Endothelial cell of umbilical vein (primary cell): Measurements from ENCODE around the gene SYN1. TPM values are rescaled to one million over a fixed set of nuclear protein-coding genes. Genes with fewer than 3 reads are reported as not detected.
"Not testable (repeated sequence)": the region's sequence is repeated elsewhere in the genome, so short reads cannot be mapped to it uniquely, and the experiment has no call there.

Experiments
- Bru-seq: library from RNA; stranded (reverse); fragments of 400-500 nt; gene quantifications from one replicate; lab custom pipeline; 2021; lab: Mats Ljungman, UMichigan
- BruChase-seq, 2 experiments: library from RNA; stranded (reverse); fragments of 400-500 nt; gene quantifications; one replicate each; lab custom pipeline; 2021; lab: Mats Ljungman, UMichigan
- BruUV-seq: library from RNA; stranded (reverse); fragments of 400-500 nt; replicated peaks from 2 replicates; lab custom pipeline; 2021; lab: Mats Ljungman, UMichigan
- CTCF ChIA-PET: fragments of 300-600, 350-600 bp; sonication (Branson Sonifier 250); formaldehyde crosslinking; loops from one replicate; lab custom pipeline; 2021; ENCODE audit warnings: antibody characterized with exemption, inconsistent platforms; lab: Charles Lee
- POLR2A ChIA-PET: fragments of 300-600, 350-600 bp; sonication (Branson Sonifier 250); formaldehyde crosslinking; loops from one replicate; lab custom pipeline; 2021; ENCODE audit warnings: antibody characterized with exemption, inconsistent platforms; lab: Charles Lee
- DNase-seq: peaks from one replicate; pipeline ENCODE4 v3.0.0-alpha.2; 2011; ENCODE audit warnings: low read depth, low spot score
- FAIRE-seq: peaks from 2 replicates; lab custom pipeline; 2011; peaks lifted over from hg19 to GRCh38; lab: Jason Lieb, UNC
- H2AFZ ChIP-seq: 2 replicates; pipeline ENCODE4 v1.6.0; 2012; ENCODE audit warnings: low read depth, low read length, control low read depth, inconsistent platforms
- H3K27ac ChIP-seq: 2 replicates; pipeline ENCODE4 v1.5.1; 2011; ENCODE audit warnings: low read depth, mild to moderate bottlenecking, control low read depth, low read length, moderate library complexity; ENCODE audit not compliant: insufficient read depth
- H3K27me3 ChIP-seq, 2 experiments: 2 replicates each; pipeline versions ENCODE4 v1.6.0 to v1.6.1; 2011; ENCODE audit warnings: low read length in 2 of 2, mixed read lengths in 1 of 2; ENCODE audit not compliant: control insufficient read depth in 2 of 2, insufficient read depth in 2 of 2
- H3K36me3 ChIP-seq, 2 experiments: 2 replicates in 1 of 2; 3 replicates in 1 of 2; pipeline ENCODE4 v1.5.1; 2011; ENCODE audit warnings: low read length in 2 of 2, mild to moderate bottlenecking in 1 of 2, moderate library complexity in 1 of 2; ENCODE audit not compliant: control insufficient read depth in 2 of 2, insufficient read depth in 2 of 2; ENCODE audit errors: extremely low read depth in 1 of 2
- H3K4me1 ChIP-seq: 3 replicates; pipeline ENCODE4 v1.5.1; 2011; ENCODE audit warnings: mild to moderate bottlenecking, low read length; ENCODE audit not compliant: control insufficient read depth, insufficient read depth; ENCODE audit errors: extremely low read depth
- H3K4me2 ChIP-seq: 2 replicates; pipeline ENCODE4 v1.6.1; 2011; ENCODE audit warnings: low read length, control low read depth, mixed read lengths; ENCODE audit not compliant: insufficient read depth
- H3K4me3 ChIP-seq, 3 experiments: fragments of 200-600 bp in 1 of 3; sonication (generic), shearing (Covaris generic) in 1 of 3; replicated peaks in 1 of 3; 2 replicates each; pipeline ENCODE4 v1.5.1; 2011 to 2016; ENCODE audit warnings: control low read depth in 3 of 3, low read length in 3 of 3, mild to moderate bottlenecking in 2 of 3, inconsistent platforms in 1 of 3, low read depth in 1 of 3, moderate library complexity in 1 of 3; ENCODE audit not compliant: insufficient read depth in 1 of 3
- H3K79me2 ChIP-seq: 2 replicates; pipeline ENCODE4 v1.6.0; 2012; ENCODE audit warnings: low read length, inconsistent platforms; ENCODE audit not compliant: control insufficient read depth, insufficient read depth
- H3K9ac ChIP-seq: replicated peaks from 2 replicates; pipeline ENCODE3; 2011; ENCODE audit warnings: low read length, control low read depth; ENCODE audit not compliant: insufficient read depth; ENCODE audit errors: extremely low read depth
- H3K9me1 ChIP-seq: replicated peaks from 3 replicates; pipeline ENCODE4 v1.6.0; 2011; ENCODE audit warnings: mild to moderate bottlenecking, low read length; ENCODE audit not compliant: control insufficient read depth, insufficient read depth; ENCODE audit errors: extremely low read depth
- H3K9me3 ChIP-seq: replicated peaks from 2 replicates; pipeline ENCODE4 v1.5.1; 2012; ENCODE audit warnings: low read length, inconsistent platforms; ENCODE audit not compliant: control insufficient read depth, insufficient read depth
- H4K20me1 ChIP-seq: replicated peaks from 2 replicates; pipeline ENCODE3; 2011; ENCODE audit warnings: mild to moderate bottlenecking, low read length; ENCODE audit not compliant: control insufficient read depth, insufficient read depth; ENCODE audit errors: extremely low read depth
- EZH2 ChIP-seq: IDR thresholded peaks from 2 replicates; pipeline ENCODE4 v1.6.1; 2012; ENCODE audit warnings: borderline replicate concordance, low read depth, mild to moderate bottlenecking, moderate library complexity, low read length, inconsistent platforms; ENCODE audit not compliant: severe bottlenecking
- FOS ChIP-seq: IDR thresholded peaks from 2 replicates; pipeline ENCODE4 v1.6.1; 2011; ENCODE audit warnings: mild to moderate bottlenecking, low read length, moderate library complexity, borderline replicate concordance; ENCODE audit not compliant: insufficient read depth
- GATA2 ChIP-seq: IDR thresholded peaks from 2 replicates; pipeline ENCODE4 v1.7.0; 2011; ENCODE audit warnings: low read depth, mild to moderate bottlenecking, moderate library complexity, mixed read lengths, low read length; ENCODE audit not compliant: insufficient read length, insufficient read depth
- JUN ChIP-seq: IDR thresholded peaks from 2 replicates; pipeline ENCODE4 v1.6.1; 2011; ENCODE audit warnings: borderline replicate concordance, low read depth; ENCODE audit not compliant: insufficient read length, insufficient read depth
- MAX ChIP-seq: IDR thresholded peaks from 2 replicates; pipeline ENCODE4 v1.6.1; 2011; ENCODE audit not compliant: insufficient read depth, insufficient read length
- POLR2A ChIP-seq: IDR thresholded peaks from 2 replicates; pipeline ENCODE4 v1.6.1; 2012; ENCODE audit warnings: low read depth, mild to moderate bottlenecking, control low read depth, low read length
- POLR2AphosphoS5 ChIP-seq: IDR thresholded peaks from 2 replicates; pipeline ENCODE4 v1.6.1; 2012; ENCODE audit warnings: low read depth, mild to moderate bottlenecking, control low read depth, low read length, moderate library complexity; ENCODE audit not compliant: insufficient read depth
- dilution Hi-C: fragments of 300-500 bp; cut with MboI; formaldehyde crosslinking; loops from one replicate; pipeline ENCODE4 v1.15.0; 2019; ENCODE audit warnings: low sequenced_read_pairs; ENCODE audit not compliant: extremely low pct_ligation_motif_present
- intact Hi-C: fragments of 100-400 bp; cut with micrococcal nuclease; formaldehyde crosslinking; loops from one replicate; pipeline ENCODE4 v1.10.0; 2022
- long read RNA-seq: library from polyadenylated mRNA; stranded (forward); transcript quantifications from one replicate; pipeline ENCODE4 v2.0.0, GENCODE V29; 2021
- polyA minus RNA-seq, 3 experiments: library from RNA; depleted of rRNA, polyadenylated mRNA; stranded (reverse); fragments of >200 nt; gene quantifications; 1 replicate in 1 of 3; 2 replicates in 2 of 3; pipeline ENCODE4 v1.2.3, GENCODE V29; 2011
- polyA plus RNA-seq, 4 experiments: library from polyadenylated mRNA; depleted of rRNA in 3 of 4; stranded (reverse) in 3 of 4; unstranded in 1 of 4; fragments of >200 nt; gene quantifications; 2 replicates each; pipeline versions ENCODE4 v1.2.1 to v1.2.3, GENCODE V29; 2011 to 2012; ENCODE audit warnings: missing spikeins in 1 of 4
- total RNA-seq: library from RNA; stranded (reverse); gene quantifications from 2 replicates; pipeline ENCODE4 v1.2.3, GENCODE V29; 2021

Gene SYN1
- not detected in 2 replicates for total RNA-seq
- polyA plus RNA-seq, result not detected in 2 replicates
- polyA plus RNA-seq (2011; cell fraction: cytosol; rRNA removed), result 0.05 TPM in 1 of 2 replicates, not detected in the other
- polyA plus RNA-seq (2011; cell fraction: nucleus; rRNA removed), result not detected in 2 replicates
- polyA plus RNA-seq (2012), result 0.09 and 0.20 TPM in 2 replicates
- polyA minus RNA-seq, result not detected in 2 replicates
- not detected for polyA minus RNA-seq (2011; cell fraction: cytosol; rRNA and poly(A)+ RNA removed)
- not detected in 2 replicates for polyA minus RNA-seq (2011; cell fraction: nucleus; rRNA and poly(A)+ RNA removed)
- percentile 5 among the genes with signal in this experiment for Bru-seq, nascent RNA
- BruChase-seq, experiment 1, labeled RNA remaining after a 6-hour chase, result percentile 10 among the genes with signal in this experiment
- not detected for BruChase-seq, experiment 2, labeled RNA remaining after a 2-hour chase
- long read RNA-seq, result 0 reads

- Histone ChIP-seq H3K36me3 (no peaks in the 10 kb centered on the region), H3K9me1 (no peaks in the 10 kb centered on the region), H2AFZ (peak within 1 kb of the TSS; percentile 70), H3K9ac (no peak within 1 kb of the TSS), H3K4me2 (no peak within 1 kb of the TSS), H3K79me2 (no peaks in the 10 kb centered on the region), H3K27me3 (peaks cover 5 to 8% of the 10 kb centered on the region in 2 experiments), H4K20me1 (no peaks in the 10 kb centered on the region), H3K27ac (no peak within 1 kb of the TSS), H3K9me3 (no peaks in the 10 kb centered on the region), H3K4me1 (peaks cover 3% of the 10 kb centered on the region), H3K4me3 (peak within 1 kb of the TSS in 1 of 3 experiments; percentile 7)
- FAIRE-seq (peak; percentile 90), DNase-seq (peak; percentile 60)
- BruUV-seq, result no TSS peak
- ChIA-PET POLR2A (no interaction called here), CTCF (no interaction called here)
- TF ChIP-seq GATA2 (no peak), EZH2 (no peak), POLR2AphosphoS5 (peak; percentile 70), JUN (no peak), FOS (peak; percentile 36), POLR2A (no peak), MAX (peak; percentile 4)
- intact Hi-C loops, result loop anchor here (1.0 to 5.0 kb wide), 2 partner anchors 37 to 57 kb away; partner anchors contain the start of genes ARAF and TIMP1
- dilution Hi-C loops, result no loop called here
Observed at GRCh38 chrX:47619486-47620302, at the start of gene SYN1. Gene SYN1 (minus strand): TSS chrX:47619857. CDS start chrX:47619728, 129 bp downstream.

DNA sequence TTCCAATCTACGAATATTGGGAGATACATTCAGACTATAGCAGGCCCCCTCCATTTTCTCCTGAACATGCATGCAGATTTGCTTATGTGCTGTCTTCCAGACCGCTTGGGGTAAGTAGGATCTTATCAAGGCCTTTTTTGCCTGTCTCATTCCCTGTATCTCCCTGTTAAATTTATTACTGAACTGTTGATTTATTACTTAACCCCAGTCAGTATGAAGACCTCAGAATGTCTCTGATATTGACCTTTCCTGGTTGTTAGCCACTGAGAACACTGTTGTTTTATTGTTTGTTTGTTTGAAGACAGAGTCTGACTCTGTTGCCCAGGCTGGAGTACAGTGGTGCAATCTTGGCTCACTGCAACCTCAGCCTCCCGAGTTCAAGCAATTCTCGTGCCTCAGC, 46.1 kb upstream of the SYN1 start:
- H3K27me3 ChIP-seq, POLR2A ChIA-PET, H2AFZ ChIP-seq, H3K9ac ChIP-seq, H3K4me2 ChIP-seq, intact Hi-C loops, H3K4me3 ChIP-seq, H3K79me2 ChIP-seq, H3K9me1 ChIP-seq, H3K4me1 ChIP-seq, DNase-seq, BruUV-seq, H4K20me1 ChIP-seq, dilution Hi-C loops, H3K36me3 ChIP-seq, CTCF ChIA-PET, H3K9me3 ChIP-seq, FAIRE-seq, H3K27ac ChIP-seq: not testable (repeated sequence)
